Left renal cortex interstitium (tissue), 4 donors: ENCODE measurements around the gene DUSP12. TPM values are rescaled to one million over a fixed set of nuclear protein-coding genes. Genes with fewer than 3 reads are reported as not detected.

Experiments used
- DNase-seq, 4 donors: peaks; one replicate each; pipeline ENCODE4 v3.0.0-alpha.2; 2013; ENCODE audit warnings: low read depth in 4 of 4, low spot score in 2 of 4, missing footprints in 1 of 4
- polyA plus RNA-seq, 4 donors: library from polyadenylated mRNA; unstranded; fragments of 120-200 nt; gene quantifications; one replicate each; pipeline ENCODE4 v1.2.1, GENCODE V29; 2013; ENCODE audit not compliant: insufficient read length in 4 of 4

The DUSP12 gene, protein sequence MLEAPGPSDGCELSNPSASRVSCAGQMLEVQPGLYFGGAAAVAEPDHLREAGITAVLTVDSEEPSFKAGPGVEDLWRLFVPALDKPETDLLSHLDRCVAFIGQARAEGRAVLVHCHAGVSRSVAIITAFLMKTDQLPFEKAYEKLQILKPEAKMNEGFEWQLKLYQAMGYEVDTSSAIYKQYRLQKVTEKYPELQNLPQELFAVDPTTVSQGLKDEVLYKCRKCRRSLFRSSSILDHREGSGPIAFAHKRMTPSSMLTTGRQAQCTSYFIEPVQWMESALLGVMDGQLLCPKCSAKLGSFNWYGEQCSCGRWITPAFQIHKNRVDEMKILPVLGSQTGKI
- 10 to 100 TPM; 35.6 to 49.2 (median 44.8) TPM for polyA plus RNA-seq

DNA sequence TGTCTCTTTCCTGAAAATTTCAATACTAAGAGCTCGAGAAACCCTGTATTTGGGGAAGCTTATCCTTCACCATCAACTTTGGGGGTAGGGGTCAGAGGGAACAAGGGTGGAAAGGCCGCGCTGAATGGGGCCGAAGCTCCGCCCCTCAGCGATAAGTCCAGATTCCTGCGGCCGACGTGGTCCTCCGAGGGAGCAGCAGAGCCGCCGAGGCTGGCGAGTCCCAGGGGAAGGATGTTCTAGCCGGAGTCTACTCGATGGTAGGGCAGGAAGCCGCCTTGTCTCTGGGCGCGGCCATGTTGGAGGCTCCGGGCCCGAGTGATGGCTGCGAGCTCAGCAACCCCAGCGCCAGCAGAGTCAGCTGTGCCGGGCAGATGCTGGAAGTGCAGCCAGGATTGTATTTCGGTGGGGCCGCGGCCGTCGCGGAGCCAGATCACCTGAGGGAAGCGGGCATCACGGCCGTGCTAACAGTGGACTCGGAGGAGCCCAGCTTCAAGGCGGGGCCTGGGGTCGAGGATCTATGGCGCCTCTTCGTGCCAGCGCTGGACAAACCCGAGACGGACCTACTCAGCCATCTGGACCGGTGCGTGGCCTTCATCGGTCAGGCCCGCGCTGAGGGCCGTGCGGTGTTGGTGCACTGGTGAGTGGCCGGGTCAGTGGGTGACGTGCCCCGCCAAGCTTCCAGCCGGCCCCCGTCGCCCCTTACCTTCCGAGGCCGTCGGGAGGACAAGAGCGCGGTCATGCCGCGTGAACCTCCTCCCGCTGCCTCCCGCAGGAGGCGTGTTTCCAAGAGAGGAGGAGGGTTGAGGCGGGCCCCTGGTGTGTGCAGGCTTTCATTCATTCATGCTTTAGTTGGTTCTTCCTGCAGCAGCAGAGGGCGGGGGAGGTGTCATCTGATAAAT is at the start of gene DUSP12:
Gene DUSP12, plus strand, starts transcription at position 278 of the 899 bp plus-strand sequence. Its CDS starts 16 bp downstream, at position 294.
- peak; percentile 77 to 93 (median 82) for DNase-seq

DNA sequence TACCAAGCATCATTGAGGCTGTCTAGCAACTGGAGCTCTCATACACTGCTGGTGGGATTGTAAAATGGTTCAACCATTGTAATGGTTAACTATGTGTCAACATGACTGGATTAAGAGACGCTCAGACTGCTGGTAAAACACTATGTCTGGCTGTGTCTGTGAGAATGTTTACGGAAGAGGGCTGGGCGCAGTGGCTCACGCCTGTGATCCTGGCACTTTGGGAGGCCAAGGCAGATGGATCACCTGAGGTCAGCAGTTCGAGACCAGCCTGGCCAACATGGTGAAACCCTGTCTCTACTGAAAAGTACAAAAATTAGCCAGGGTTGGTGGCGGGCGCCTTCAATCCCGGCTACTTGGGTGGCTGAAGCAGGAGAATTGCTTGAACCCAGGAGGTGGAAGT is 47.3 kb upstream of the DUSP12 start:
- peak in 1 of 4 donors; percentile 12 for DNase-seq

DNA sequence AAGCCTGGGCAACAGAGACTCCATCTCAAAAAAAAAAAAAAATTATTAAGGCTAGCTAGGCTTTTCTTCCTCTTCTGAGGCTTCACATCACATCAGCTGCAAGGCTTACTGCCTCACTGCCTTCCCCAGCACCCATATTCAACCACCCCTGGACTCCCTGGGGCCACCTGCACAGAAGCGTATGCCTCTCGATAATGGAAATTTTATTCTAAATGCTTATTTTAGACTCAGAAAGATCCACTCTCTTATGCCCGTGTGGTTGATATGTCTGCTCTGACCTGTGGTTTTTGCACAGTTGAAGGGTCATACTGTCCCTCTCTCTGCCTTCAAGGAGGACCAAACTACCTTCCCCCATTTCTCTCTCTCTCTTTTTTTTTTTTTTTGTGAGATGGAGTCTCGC is 44.0 kb upstream of the DUSP12 start:
- DNase-seq = no peak

DNA sequence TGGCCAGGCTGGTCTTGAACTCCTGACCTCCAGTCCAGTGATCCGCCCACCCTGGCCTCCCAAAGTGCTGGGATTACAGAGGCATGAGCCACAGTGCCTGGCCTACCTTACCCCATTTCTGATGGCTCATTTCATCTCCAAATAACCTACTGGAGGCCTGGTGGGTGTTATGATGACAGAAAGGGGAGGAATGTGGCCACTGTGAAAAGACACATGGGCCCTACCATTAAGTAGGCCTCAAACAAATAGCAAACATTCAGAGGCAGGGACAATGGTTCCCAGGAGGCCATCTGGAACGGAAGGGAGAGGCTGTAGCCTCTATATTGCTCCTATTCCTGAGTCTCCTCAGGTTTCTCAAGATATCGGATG is 43.5 kb upstream of the DUSP12 start:
- no peak for DNase-seq

DNA sequence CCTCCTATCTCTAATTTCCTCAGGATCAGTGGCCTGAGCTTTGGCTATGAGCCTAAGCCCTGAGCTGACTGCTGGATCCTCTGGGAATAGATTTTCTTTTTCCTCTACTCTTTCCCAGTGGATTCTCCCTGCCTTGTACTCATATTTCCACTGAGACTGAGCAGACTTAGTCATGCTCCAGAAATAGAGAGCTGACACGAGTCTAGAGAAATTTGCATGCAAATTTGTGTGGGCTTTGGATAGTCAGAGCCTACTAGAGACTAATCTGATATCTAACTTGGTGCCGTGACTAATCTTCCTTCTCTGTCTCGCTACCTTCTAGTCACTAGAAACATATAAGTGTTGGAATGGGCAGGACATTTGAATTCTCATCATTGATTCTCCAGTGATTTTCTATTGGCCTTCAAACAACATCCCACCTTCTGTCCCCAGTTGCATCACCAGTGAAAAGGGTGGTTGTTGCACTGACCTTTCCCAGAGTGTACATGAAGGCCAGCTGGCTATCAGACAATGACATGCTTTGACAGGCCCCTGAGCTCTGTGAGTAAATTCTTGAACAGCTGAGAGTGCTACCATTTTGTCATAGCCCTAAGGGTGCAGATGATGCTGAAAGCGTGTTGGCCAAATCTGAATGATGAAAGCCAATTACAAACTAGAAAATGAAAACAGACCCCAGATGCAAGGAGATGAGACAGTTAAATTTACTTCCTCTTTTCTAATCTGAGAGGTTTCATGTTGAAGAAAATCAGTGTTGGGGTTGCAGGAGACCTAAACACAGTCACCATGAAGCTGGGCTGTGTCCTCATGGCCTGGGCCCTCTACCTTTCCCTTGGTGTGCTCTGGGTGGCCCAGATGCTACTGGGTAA is 42.9 kb upstream of the DUSP12 start, which contains the start of gene FCRLA:
Gene FCRLA, plus strand, starts transcription at position 748 of the 866 bp plus-strand sequence. Its CDS starts 36 bp downstream, at position 784.
- DNase-seq = no peak

DNA sequence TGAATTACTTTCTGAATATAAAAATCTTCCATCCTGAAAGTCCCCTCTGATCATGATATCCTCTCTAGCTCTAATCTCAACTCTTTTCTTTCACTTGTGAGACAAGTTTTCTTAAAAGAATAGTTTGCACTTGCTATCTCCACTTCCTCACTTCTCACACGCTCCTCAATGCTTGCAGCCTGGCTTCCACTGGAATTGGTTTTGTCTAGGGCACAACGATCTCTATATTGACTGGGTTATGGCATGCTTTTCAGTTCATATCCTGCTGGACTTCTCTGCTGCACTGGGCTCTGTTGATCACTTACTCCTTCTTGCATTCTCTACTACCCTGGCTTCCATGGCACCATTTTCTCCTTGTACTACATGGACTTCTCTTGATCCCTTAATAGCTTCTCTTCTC is 42.1 kb upstream of the DUSP12 start:
- no peak for DNase-seq

DNA sequence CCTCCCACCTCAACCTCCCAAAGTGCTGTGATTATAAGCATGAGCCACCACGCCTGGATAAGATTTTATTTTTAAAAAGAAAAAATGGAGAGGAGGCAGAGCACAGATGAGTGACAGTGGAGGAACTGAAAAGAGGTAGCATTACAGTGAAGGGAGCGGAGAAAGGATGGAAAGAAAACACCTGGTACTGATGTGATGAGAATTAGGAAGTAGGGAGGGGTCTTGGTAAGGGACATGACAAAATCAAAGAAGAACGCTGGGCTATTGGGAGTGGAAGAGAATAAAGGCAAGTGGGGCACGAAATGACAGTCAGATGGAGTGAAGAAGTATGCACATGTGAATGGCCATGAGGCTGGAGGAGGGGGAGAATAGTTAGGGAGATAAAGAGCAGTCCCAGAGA is 40.2 kb upstream of the DUSP12 start:
- DNase-seq = no peak

DNA sequence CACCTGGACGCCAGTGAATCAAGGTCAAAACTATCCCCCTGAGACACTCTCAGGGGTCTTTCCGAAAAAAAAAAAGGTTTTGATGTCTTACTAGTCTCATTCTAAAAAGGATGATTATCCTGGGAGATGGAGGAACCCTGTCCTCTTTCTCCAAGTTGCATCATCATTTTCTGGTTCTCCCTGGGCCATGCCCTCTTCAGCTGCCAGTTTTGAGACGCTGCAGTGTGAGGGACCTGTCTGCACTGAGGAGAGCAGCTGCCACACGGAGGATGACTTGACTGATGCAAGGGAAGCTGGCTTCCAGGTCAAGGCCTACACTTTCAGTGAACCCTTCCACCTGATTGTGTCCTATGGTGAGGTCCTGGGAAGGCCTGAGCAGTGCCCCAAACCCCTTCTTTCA is 39.0 kb upstream of the DUSP12 start:
- DNase-seq = no peak

DNA sequence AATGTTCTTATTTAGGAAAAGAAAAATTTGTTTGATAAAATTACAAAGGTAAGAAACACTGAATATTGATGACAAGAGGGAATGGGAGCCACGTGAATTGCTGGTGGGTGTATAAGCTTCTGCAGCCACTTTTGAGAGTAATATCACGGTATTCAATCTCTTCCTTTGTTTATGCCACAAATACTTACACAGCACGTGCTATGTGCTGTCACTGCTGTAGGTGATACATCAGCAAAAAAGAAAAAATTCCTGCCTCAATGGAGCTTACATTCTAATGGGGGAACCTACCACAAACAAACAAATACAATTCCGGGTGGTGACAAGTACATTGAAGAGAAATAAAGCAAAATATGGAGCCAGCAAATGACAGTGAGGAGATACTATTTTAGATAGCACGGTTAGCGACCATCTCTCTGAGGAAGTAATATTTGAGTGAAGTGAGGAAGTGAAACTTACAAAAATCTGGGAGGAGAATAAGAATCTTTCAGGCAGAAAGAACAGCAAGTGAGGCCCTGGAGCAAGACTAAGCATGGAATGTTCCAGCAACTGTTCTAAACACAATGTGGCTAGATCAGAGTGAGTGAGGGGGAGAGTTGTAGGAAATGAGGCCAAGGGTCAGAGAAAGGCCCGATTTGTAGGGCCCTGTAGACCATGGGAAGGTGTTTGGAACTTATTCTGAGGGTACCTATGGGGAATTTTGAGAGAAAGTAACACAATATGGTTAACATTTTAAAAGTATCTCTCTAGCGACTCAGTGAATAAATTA is 30.8 kb upstream of the DUSP12 start:
- DNase-seq = no peak

DNA sequence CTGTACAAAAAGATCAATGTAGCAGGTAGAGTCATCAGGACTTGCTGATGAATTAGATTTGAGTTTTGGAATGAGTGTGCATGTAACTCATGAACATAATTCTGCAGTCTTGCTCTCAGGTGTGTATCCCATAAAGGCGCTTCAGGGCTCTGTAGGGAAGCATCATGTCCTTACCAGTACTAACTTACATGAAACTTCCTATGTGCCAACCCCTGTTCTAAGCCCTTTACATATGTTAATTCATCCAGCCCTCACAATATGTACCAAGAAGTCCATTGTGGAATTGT is 30.3 kb upstream of the DUSP12 start:
- no peak for DNase-seq

DNA sequence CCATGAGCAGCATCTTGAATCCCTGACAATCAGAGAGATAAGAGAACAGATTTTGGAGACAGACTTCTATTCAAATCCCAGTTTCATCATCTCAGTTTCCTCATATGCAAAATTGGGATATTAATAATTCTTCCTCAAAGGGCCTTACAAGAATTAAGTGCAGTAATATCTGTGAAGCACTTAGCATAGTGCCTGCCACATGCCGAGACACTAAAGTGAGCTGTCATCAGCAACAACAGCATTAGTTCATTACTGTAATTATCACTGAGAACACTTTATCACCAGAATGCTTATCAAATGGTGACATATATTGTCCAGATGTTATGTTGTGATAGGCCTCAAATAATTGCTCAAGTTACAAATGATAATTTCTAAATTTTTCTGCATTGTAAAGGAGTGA is 29.2 kb upstream of the DUSP12 start:
- DNase-seq = no peak

DNA sequence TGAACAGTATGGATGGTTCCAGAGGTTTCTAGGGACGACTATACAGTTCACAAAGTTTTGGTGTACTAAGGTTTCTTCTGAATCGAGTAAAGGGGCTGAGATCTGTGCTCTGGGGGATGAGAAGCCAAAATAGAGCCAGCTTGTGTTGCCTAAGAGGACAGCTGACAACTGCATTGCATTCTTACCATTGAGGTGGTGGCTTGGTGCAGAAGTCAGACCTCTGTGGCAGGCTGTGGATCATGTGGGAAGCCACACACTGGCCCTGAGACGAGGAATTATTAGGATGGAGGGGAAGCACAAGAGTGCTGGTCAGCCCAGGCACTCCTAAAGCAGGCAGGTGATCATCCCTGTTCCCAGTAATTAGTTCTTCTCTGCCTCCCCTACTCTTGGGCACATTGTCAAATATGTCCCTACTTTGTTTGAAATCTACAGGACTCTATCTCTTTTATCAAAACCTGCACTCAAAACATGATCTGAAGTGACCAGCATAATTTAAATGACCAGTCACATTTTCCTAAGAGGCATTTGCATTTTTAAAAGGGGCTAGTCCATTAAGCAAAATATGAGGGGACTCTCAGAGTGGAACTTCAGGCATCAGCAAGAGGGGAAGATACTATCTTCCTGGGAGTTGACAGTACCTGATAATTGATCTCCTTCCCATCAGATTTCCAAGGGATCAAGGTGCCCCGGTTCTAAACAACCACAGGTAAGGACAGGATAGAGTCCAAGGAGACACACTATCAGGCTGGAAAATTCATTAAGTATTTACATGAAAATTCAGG is 28.4 kb upstream of the DUSP12 start, which contains the start of gene FCRLB:
Gene FCRLB, plus strand, starts transcription at position 589 of the 782 bp plus-strand sequence. CDS start 1,129 bp downstream, outside the sequence.
- DNase-seq = no peak

DNA sequence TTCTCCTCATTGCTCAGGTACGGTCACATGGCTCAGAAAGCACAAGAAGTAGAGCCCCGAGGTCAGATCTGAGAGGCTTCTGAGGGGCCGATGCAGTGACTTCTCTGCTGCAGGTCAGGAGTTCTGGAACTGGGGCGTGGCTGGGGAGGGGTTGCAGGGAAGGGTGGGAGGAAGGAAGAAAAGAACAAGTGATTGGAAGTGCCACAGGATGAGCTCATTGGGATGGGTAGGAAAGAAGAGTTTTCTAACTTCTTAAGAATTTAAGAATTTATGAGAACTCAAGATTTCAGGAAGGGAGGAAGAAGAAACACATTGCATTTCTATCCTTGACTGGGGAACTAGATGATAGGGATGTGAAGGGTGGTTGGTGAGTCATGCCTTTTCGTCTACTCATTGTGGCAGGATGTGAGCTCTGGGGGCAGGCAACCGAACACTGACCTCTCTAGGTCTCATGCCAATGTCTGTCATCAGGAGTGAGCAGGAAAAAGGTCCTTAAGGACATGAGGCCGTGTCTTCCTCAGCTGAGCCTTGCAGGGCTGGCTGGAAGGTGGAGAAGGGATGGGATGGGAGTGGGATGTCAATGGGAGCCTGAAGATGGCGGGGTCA is 27.7 kb upstream of the DUSP12 start:
- DNase-seq = no peak

DNA sequence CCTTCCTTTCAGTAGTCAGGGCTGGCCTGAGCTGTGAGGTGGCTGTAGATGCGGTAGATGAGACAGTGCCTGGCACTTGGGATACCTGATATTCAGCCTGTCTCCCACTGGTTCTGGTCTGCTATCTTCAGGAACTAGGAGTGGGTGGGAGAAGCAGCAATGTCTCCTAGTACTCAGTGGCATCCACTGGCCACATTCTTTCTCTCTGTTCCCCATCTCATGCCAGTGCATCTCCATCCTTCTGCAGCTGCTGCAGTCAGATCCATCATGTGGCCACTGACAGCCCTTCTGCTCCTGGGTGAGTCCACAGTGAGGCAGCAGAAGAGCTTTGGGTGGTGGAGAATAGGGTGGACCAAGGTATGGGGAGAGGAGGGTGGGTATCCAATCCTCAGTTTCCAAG is 27.2 kb upstream of the DUSP12 start:
- no peak for DNase-seq

DNA sequence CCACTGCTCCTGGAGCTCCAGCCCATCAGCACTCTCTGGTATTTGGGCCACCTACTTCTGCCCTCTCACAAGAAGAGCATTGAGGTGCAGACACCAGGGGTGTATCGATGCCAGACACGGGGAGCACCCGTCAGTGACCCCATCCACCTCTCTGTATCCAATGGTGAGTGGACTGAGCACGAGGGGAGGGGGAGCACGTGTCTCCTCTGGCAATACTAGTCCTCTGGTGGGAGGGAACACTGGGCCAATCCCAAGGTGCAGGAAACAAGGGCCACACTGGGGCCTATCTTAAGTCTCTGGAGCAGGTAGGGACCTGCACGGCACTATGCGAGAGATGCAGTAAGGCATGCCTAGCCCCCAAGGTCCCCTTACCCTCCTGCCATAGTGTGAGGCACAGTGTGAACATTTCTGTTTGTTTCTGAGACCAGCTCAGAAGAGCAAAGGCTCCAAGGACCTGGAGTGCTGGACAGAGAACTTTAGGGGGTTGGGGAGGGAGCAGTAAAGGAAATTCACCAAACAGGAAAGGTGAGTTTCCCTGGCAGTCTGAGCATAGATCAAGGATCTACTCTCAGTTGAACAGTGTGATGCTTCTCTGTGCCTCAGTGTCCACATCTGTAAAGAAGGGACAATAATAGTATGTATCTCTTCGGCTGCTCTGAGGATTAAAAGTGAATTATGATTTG is 26.0 kb upstream of the DUSP12 start:
- no peak for DNase-seq

DNA sequence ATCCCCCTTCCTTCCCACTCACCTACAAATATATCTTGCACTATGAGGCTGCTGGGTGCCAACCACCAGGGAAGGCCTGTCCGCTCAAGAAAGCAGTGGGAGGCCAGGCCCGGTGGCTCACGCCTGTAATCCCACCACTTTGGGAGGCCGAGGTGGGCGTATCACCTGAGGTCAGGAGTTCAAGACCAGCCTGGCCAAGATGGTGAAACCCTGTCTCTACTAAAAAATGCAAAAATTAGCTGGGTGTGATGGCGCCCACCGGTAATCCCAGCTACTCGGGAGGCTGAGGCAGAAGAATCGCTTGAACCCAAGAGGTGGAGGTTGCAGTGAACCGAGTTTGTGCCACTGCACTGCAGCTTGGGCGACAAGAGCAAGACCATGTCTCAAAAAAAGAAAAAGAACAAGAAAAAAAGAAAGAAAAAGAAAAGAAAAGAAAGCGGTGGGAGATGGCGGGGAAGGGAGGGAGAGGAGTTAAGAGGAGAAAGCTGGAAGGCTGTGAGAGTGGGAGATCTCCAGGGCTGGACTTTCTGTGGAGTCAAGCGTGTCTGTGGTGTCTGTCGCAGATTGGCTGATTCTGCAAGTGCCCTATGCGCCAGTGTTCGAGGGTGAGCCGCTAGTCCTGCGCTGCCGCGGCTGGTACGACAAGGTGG is 24.2 kb upstream of the DUSP12 start:
- DNase-seq = peak in 1 of 4 donors; percentile 22

DNA sequence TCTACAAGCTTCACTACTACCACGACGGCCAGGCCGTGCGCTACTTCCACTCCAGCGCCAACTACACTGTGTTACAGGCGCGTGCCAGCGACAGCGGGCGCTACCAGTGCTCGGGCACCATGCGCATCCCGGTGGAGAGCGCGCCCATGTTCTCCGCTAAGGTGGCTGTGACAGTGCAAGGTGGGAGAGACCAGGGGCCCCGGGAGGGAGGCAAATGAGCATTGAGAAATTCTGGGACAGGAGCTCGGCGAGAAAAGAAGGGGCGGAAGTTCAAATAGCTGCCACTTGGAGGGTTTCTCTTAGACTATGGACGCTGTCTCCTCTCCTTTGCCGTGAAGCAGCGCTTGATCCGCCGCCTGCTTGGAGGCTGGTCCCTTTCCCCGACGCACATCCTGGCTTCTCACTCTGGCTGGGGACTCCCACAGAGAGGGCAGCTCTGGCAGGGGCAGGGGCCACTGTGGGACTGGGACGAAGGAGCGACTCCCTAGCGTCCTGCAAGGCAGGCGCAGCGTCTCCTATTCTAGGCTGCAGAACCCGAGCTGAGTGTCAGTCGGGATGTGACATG is 23.6 kb upstream of the DUSP12 start:
- DNase-seq = peak in 1 of 4 donors; percentile 26
